ENCODE results near the gene NACC2. TPM values are rescaled to one million over a fixed set of nuclear protein-coding genes. Genes with fewer than 3 reads are reported as not detected.

Gene NACC2
- total and polyA plus RNA-seq, 2 experiments from 2014 or later: 11.0 to 13.0 TPM

GRCh38 chr9:136127313-136127712, 32.2 kb upstream of the NACC2 start:
- DNase-seq (ENCODE audit: low spot score): no peak
- Histone ChIP-seq H3K9me3 (ENCODE audit: low read depth) (no peaks in the 10 kb centered on the region), H3K9me2 (replicated peaks; ENCODE audit: insufficient read depth) (no peaks in the 10 kb centered on the region), H4K20me1 (ENCODE audit: insufficient read depth, poor library complexity, severe bottlenecking) (no peaks in the 10 kb centered on the region), H3K4me1 (ENCODE audit: insufficient read depth) (peaks cover 6% of the 10 kb centered on the region), H2AFZ (no peak overlapping the region), H3K27me3 (no peaks in the 10 kb centered on the region), H3K36me3 (replicated peaks; ENCODE audit: insufficient read depth, low read depth) (no peaks in the 10 kb centered on the region), H3K79me2 (no peaks in the 10 kb centered on the region), H3K4me3 (no peak overlapping the region), H3K27ac (no peak overlapping the region), H3K4me2 (no peak overlapping the region)
- TF ChIP-seq CTCF (IDR thresholded peaks at IDR 0.05; ENCODE audit: poor library complexity) (no peak), EZH2phosphoT487 (IDR thresholded peaks at IDR 0.05; ENCODE audit: low read depth, severe bottlenecking, unreplicated experiment) (no peak), EZH2 (IDR thresholded peaks at IDR 0.05; ENCODE audit: borderline replicate concordance) (no peak)
- WGBS (ENCODE audit: low lambda C conversion rate, missing lambda C conversion rate): 89% methylated on average over 18 of the region's 18 CpGs

- H3K9me2 ChIP-seq (replicated peaks; ENCODE audit: insufficient read depth): no peaks in the 10 kb centered on the region
- no peak overlapping the region for H3K4me2 ChIP-seq
- no peaks in the 10 kb centered on the region for H4K20me1 ChIP-seq (ENCODE audit: insufficient read depth, poor library complexity, severe bottlenecking)
- H3K4me1 ChIP-seq (ENCODE audit: insufficient read depth): peaks cover 4% of the 10 kb centered on the region
- no peak for TF ChIP-seq CTCF (IDR thresholded peaks at IDR 0.05; ENCODE audit: poor library complexity)
- no peak for TF ChIP-seq EZH2 (IDR thresholded peaks at IDR 0.05; ENCODE audit: borderline replicate concordance)
- no peak for TF ChIP-seq EZH2phosphoT487 (IDR thresholded peaks at IDR 0.05; ENCODE audit: low read depth, severe bottlenecking, unreplicated experiment)
- 85% methylated on average over 2 of the region's 2 CpGs for WGBS (ENCODE audit: low lambda C conversion rate, missing lambda C conversion rate)
- no peak overlapping the region for H3K4me3 ChIP-seq
- no peak overlapping the region for H3K27ac ChIP-seq
- no peaks in the 10 kb centered on the region for H3K36me3 ChIP-seq (replicated peaks; ENCODE audit: insufficient read depth, low read depth)
- DNase-seq (ENCODE audit: low spot score): no peak
- no peak overlapping the region for H2AFZ ChIP-seq
- no peaks in the 10 kb centered on the region for H3K27me3 ChIP-seq
- no peaks in the 10 kb centered on the region for H3K9me3 ChIP-seq (ENCODE audit: low read depth)
- H3K79me2 ChIP-seq: no peaks in the 10 kb centered on the region
Observed at GRCh38 chr9:136124976-136125692, 30.0 kb upstream of the NACC2 start.

- peak overlapping the region; percentile 75 for H3K4me2 ChIP-seq
- H3K79me2 ChIP-seq: peaks cover 5% of the 10 kb centered on the region
- no peaks in the 10 kb centered on the region for H3K9me2 ChIP-seq (replicated peaks; ENCODE audit: insufficient read depth)
- TF ChIP-seq EZH2phosphoT487 (IDR thresholded peaks at IDR 0.05; ENCODE audit: low read depth, severe bottlenecking, unreplicated experiment) (no peak), EZH2 (IDR thresholded peaks at IDR 0.05; ENCODE audit: borderline replicate concordance) (no peak), CTCF (IDR thresholded peaks at IDR 0.05; ENCODE audit: poor library complexity) (peak; percentile 97)
- H3K27me3 ChIP-seq: no peaks in the 10 kb centered on the region
- peaks cover 10% of the 10 kb centered on the region for H3K4me1 ChIP-seq (ENCODE audit: insufficient read depth)
- DNase-seq (ENCODE audit: low spot score): peak; percentile 84
- no peak overlapping the region for H3K27ac ChIP-seq
- no peaks in the 10 kb centered on the region for H3K36me3 ChIP-seq (replicated peaks; ENCODE audit: insufficient read depth, low read depth)
- H4K20me1 ChIP-seq (ENCODE audit: insufficient read depth, poor library complexity, severe bottlenecking): no peaks in the 10 kb centered on the region
- H2AFZ ChIP-seq: no peak overlapping the region
- WGBS (ENCODE audit: low lambda C conversion rate, missing lambda C conversion rate): 45% methylated on average over 42 of the region's 45 CpGs
- H3K4me3 ChIP-seq: no peak overlapping the region
- no peaks in the 10 kb centered on the region for H3K9me3 ChIP-seq (ENCODE audit: low read depth)
Observed at GRCh38 chr9:136122425-136123383, 27.6 kb upstream of the NACC2 start.

All from hepatocyte (in vitro differentiated cells).